OCI-LY3 (cell line): ENCODE results near the gene ADD3.

Experiments
- H2AFZ ChIP-seq: fragments of 200-600, 300-600 bp; shearing (Covaris generic); 2 replicates; pipeline ENCODE4 v1.6.0; 2014; ENCODE audit warnings: antibody characterized with exemption, low read depth, low read length
- H3K27ac ChIP-seq: fragments of 200-600, 300-600 bp; sonication (generic); 2 replicates; pipeline ENCODE4 v1.5.1; 2014; ENCODE audit warnings: mild to moderate bottlenecking, low read length, moderate library complexity, mixed read lengths
- H3K27me3 ChIP-seq: fragments of 200-600, 300-600 bp; sonication (generic); 2 replicates; pipeline ENCODE4 v1.6.1; 2014; ENCODE audit warnings: low read depth, low read length, mixed read lengths
- H3K36me3 ChIP-seq: fragments of 200-600, 300-600 bp; sonication (generic); replicated peaks from 2 replicates; pipeline ENCODE3; 2014; ENCODE audit warnings: low read depth, low read length, mixed read lengths
- H3K4me1 ChIP-seq: fragments of 300-600, 200-600 bp; sonication (generic); 2 replicates; pipeline ENCODE4 v1.6.1; 2014; ENCODE audit warnings: low read length, mixed read lengths
- H3K4me2 ChIP-seq: fragments of 200-600, 300-600 bp; sonication (generic); 2 replicates; pipeline ENCODE4 v1.6.1; 2014; ENCODE audit warnings: low read length, mixed read lengths
- H3K4me3 ChIP-seq: fragments of 300-600, 200-600 bp; sonication (generic); 2 replicates; pipeline ENCODE4 v1.5.1; 2014; ENCODE audit warnings: antibody characterized with exemption, mild to moderate bottlenecking, low read length, moderate library complexity
- H3K79me2 ChIP-seq: fragments of 300-600, 200-600 bp; shearing (Covaris generic); 2 replicates; pipeline ENCODE4 v1.6.1; 2014; ENCODE audit warnings: mild to moderate bottlenecking, low read length, mixed read lengths
- H3K9ac ChIP-seq: fragments of 300-600, 200-600 bp; shearing (Covaris generic); 2 replicates; pipeline ENCODE4 v1.6.0; 2014; ENCODE audit warnings: mild to moderate bottlenecking, low read length, moderate library complexity
- H3K9me3 ChIP-seq: fragments of 200-600, 300-600 bp; shearing (Covaris generic); 2 replicates; pipeline ENCODE4 v1.6.1; 2014; ENCODE audit warnings: low read length, mixed read lengths; ENCODE audit not compliant: insufficient read depth
- H4K20me1 ChIP-seq: fragments of 200-600, 300-600 bp; sonication (generic); 2 replicates; pipeline ENCODE4 v1.6.1; 2016; ENCODE audit warnings: low read length, mixed read lengths; ENCODE audit not compliant: insufficient read depth
- EZH2phosphoT487 ChIP-seq: fragments of 200-600 bp; shearing (Covaris generic); IDR thresholded peaks from 2 replicates; pipeline ENCODE4 v1.6.1; 2018; ENCODE audit warnings: antibody characterized with exemption, mixed run types, low read depth
- TF ChIP-seq, protein P1 (sequence below): fragments of 200-600, 300-600 bp; sonication (generic); IDR thresholded peaks from 2 replicates; pipeline ENCODE4 v1.5.1; 2014; ENCODE audit warnings: antibody characterized with exemption, low read length, low read depth

Gene ADD3

DNA sequence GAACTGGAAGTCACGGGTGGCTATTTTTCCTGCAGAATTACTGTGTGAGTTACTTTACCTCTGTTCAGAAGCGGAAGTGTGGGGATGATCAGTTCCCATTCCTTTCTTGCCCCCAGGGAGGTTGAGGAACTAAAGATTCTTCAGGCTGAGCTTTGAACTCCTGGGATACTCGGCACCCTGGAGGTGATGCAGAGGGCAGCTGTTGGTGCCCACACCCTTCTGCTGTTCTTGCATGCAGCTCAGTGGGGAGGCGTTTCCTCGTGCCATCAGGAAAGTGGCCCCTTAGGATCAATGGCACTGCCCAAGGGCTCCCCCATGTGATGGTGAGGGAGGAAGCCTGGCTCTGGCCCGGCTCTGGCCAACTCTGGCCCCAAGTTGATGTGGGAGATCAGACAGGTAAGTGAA lies 155.0 kb downstream of the ADD3 start:
- H3K4me3 ChIP-seq: no peak overlapping the region
- H4K20me1 ChIP-seq: no peaks in the 10 kb centered on the region
- peaks cover 30% of the 10 kb centered on the region for H3K27me3 ChIP-seq
- no peak overlapping the region for H3K9ac ChIP-seq
- H3K4me2 ChIP-seq: no peak overlapping the region
- no peak for TF ChIP-seq EZH2phosphoT487
- TF ChIP-seq, protein P1, sequence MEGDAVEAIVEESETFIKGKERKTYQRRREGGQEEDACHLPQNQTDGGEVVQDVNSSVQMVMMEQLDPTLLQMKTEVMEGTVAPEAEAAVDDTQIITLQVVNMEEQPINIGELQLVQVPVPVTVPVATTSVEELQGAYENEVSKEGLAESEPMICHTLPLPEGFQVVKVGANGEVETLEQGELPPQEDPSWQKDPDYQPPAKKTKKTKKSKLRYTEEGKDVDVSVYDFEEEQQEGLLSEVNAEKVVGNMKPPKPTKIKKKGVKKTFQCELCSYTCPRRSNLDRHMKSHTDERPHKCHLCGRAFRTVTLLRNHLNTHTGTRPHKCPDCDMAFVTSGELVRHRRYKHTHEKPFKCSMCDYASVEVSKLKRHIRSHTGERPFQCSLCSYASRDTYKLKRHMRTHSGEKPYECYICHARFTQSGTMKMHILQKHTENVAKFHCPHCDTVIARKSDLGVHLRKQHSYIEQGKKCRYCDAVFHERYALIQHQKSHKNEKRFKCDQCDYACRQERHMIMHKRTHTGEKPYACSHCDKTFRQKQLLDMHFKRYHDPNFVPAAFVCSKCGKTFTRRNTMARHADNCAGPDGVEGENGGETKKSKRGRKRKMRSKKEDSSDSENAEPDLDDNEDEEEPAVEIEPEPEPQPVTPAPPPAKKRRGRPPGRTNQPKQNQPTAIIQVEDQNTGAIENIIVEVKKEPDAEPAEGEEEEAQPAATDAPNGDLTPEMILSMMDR: no peak
- H3K36me3 ChIP-seq: no peaks in the 10 kb centered on the region
- H3K79me2 ChIP-seq: no peaks in the 10 kb centered on the region
- no peak overlapping the region for H2AFZ ChIP-seq
- no peaks in the 10 kb centered on the region for H3K4me1 ChIP-seq
- no peak overlapping the region for H3K27ac ChIP-seq
- H3K9me3 ChIP-seq: no peaks in the 10 kb centered on the region

DNA sequence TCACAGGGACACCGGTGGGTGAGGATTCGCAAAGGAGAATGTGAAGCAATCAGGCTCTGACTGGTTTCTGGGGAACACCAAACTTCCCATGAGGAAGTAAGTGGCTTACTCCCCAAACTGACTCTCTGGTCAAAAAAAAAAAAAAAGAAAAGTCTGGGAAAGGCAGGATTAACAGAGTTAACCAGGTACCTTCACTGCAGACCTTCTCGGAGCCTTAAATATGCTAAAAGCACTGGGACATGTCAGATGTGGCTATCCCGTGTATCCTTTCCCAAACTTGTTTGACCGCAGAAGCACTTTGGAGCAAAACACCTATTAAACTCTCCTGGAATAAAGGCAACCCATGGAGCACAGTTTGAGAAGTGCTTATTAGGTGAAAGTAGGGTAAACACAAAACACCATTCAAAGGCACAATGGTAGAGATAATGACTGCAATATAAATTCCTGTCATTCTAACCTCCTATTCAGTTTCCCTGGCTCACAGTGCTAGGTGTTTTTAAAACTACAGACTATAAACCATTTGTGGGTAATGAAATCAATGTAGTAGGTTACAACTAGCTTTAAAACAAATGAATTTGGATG lies 155.5 kb downstream of the ADD3 start:
- H2AFZ ChIP-seq: no peak overlapping the region
- no peak overlapping the region for H3K9ac ChIP-seq
- H3K79me2 ChIP-seq: no peaks in the 10 kb centered on the region
- no peaks in the 10 kb centered on the region for H4K20me1 ChIP-seq
- TF ChIP-seq, protein P1: no peak
- TF ChIP-seq EZH2phosphoT487: no peak
- no peaks in the 10 kb centered on the region for H3K36me3 ChIP-seq
- H3K4me2 ChIP-seq: no peak overlapping the region
- H3K27ac ChIP-seq: no peak overlapping the region
- no peaks in the 10 kb centered on the region for H3K4me1 ChIP-seq
- no peaks in the 10 kb centered on the region for H3K9me3 ChIP-seq
- H3K4me3 ChIP-seq: no peak overlapping the region
- peaks cover 34% of the 10 kb centered on the region for H3K27me3 ChIP-seq

DNA sequence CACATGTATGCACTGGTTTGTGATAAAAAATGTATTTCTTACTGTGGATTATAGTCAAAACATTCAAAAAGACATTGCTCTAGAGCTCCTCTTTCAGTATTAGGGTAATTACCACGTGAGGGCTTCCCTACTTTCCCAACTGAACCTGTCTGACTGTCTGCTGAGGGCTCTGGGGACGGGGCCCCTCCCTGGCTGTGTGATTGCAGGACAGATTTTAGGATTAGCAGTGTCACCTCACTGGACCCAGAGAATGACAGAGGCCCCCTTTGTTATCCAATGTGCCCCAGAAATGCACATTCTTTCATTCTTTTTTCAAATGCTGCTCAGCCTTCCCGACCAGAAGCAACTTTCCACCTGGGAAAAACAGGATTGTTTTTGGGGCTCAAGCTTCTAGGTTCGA lies 156.1 kb downstream of the ADD3 start:
- Histone ChIP-seq H3K4me2 (no peak overlapping the region), H3K79me2 (no peaks in the 10 kb centered on the region), H3K27ac (no peak overlapping the region), H3K27me3 (peaks cover 39% of the 10 kb centered on the region), H4K20me1 (no peaks in the 10 kb centered on the region), H2AFZ (no peak overlapping the region), H3K36me3 (no peaks in the 10 kb centered on the region), H3K4me1 (no peaks in the 10 kb centered on the region), H3K4me3 (no peak overlapping the region), H3K9ac (no peak overlapping the region), H3K9me3 (no peaks in the 10 kb centered on the region)
- no peak for TF ChIP-seq EZH2phosphoT487
- TF ChIP-seq, protein P1: no peak

DNA sequence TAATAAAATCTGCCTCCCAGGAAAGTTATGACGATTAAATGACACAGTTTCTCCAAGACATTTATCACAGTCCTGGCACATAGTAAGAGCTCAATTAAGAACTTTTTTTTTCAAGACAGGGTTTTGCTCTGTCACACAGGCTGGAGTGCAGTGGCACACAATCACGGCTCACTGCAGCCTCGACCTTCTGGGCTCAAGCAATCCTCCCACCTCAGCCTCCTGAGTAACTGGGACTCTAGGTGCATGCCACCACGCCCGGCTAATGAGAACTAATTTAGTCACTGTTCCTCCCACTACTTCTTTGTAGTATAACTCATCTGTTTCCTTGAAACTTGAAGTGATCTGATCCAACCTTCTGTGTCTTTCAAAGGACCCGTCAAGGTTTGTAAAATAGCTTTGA lies 157.5 kb downstream of the ADD3 start:
- Histone ChIP-seq H2AFZ (no peak overlapping the region), H3K4me3 (no peak overlapping the region), H3K27me3 (peaks cover 38% of the 10 kb centered on the region), H3K9ac (no peak overlapping the region), H3K79me2 (no peaks in the 10 kb centered on the region), H3K36me3 (no peaks in the 10 kb centered on the region), H3K27ac (no peak overlapping the region), H4K20me1 (no peaks in the 10 kb centered on the region), H3K4me1 (no peaks in the 10 kb centered on the region), H3K9me3 (no peaks in the 10 kb centered on the region), H3K4me2 (no peak overlapping the region)
- TF ChIP-seq EZH2phosphoT487: no peak
- TF ChIP-seq, protein P1: no peak
